Trophoblast cell (in vitro differentiated cells and primary cell): Measurements from ENCODE around the gene LIMK1.
A peak's percentile ranks its signal among the peaks of the same experiment; 100 is the strongest.

Experiments used
- DNase-seq, 2 donors: peaks; one replicate each; pipeline ENCODE4 v3.0.0-alpha.2; 2016
- H2AFZ ChIP-seq: 2 replicates; pipeline ENCODE4 v1.6.1; 2013; ENCODE audit warnings: low read length, moderate library complexity, mild to moderate bottlenecking; ENCODE audit not compliant: insufficient read depth, poor library complexity
- H2AK5ac ChIP-seq: 2 replicates; pipeline ENCODE4 v1.6.1; 2013; ENCODE audit warnings: mild to moderate bottlenecking, low read length
- H2BK120ac ChIP-seq: 2 replicates; pipeline ENCODE4 v1.6.1; 2013; ENCODE audit warnings: low read length, mild to moderate bottlenecking, moderate library complexity; ENCODE audit not compliant: insufficient read depth, poor library complexity
- H2BK12ac ChIP-seq: 2 replicates; pipeline ENCODE4 v1.6.1; 2013; ENCODE audit warnings: mild to moderate bottlenecking, low read length, moderate library complexity
- H2BK5ac ChIP-seq: 2 replicates; pipeline ENCODE4 v1.6.1; 2013; ENCODE audit warnings: low read length, low read depth, moderate library complexity, mild to moderate bottlenecking; ENCODE audit not compliant: poor library complexity
- H3K14ac ChIP-seq: 2 replicates; pipeline ENCODE4 v1.6.1; 2013; ENCODE audit warnings: mild to moderate bottlenecking, low read length
- H3K18ac ChIP-seq: 2 replicates; pipeline ENCODE4 v1.6.1; 2013; ENCODE audit warnings: mild to moderate bottlenecking, low read length
- H3K23ac ChIP-seq: 2 replicates; pipeline ENCODE4 v1.6.1; 2013; ENCODE audit warnings: low read length
- H3K27ac ChIP-seq: 2 replicates; pipeline ENCODE4 v1.5.1; 2013; ENCODE audit warnings: low read depth, mild to moderate bottlenecking, inconsistent platforms, low read length, moderate library complexity
- H3K27me3 ChIP-seq: 2 replicates; pipeline ENCODE4 v1.6.1; 2013; ENCODE audit warnings: inconsistent platforms, mild to moderate bottlenecking, low read length, moderate library complexity; ENCODE audit not compliant: insufficient read depth
- H3K36me3 ChIP-seq, 2 experiments: 1 replicate in 1 of 2; 2 replicates in 1 of 2; pipeline ENCODE4 v1.6.1; 2013; ENCODE audit warnings: low read length in 2 of 2, mild to moderate bottlenecking in 2 of 2, moderate library complexity in 1 of 2; ENCODE audit not compliant: insufficient read depth in 2 of 2, control insufficient read depth in 1 of 2
- H3K4ac ChIP-seq: 2 replicates; pipeline ENCODE4 v1.6.1; 2013; ENCODE audit warnings: low read depth, mild to moderate bottlenecking, low read length, moderate library complexity
- H3K4me1 ChIP-seq, 2 experiments: 1 replicate in 1 of 2; 2 replicates in 1 of 2; pipeline ENCODE4 v1.6.1; 2013; ENCODE audit warnings: low read length in 2 of 2, mild to moderate bottlenecking in 2 of 2, moderate library complexity in 1 of 2; ENCODE audit not compliant: insufficient read depth in 2 of 2, control insufficient read depth in 1 of 2
- H3K4me2 ChIP-seq: 2 replicates; pipeline ENCODE4 v1.6.1; 2013; ENCODE audit warnings: inconsistent platforms, mild to moderate bottlenecking, low read length, moderate library complexity
- H3K4me3 ChIP-seq: 2 replicates; pipeline ENCODE4 v1.5.1; 2013; ENCODE audit warnings: mild to moderate bottlenecking, low read depth, low read length, inconsistent platforms
- H3K79me1 ChIP-seq: one replicate; pipeline ENCODE4 v1.6.1; 2013; ENCODE audit warnings: low read length
- H3K79me2 ChIP-seq: 2 replicates; pipeline ENCODE4 v1.6.1; 2013; ENCODE audit warnings: low read length, mild to moderate bottlenecking; ENCODE audit not compliant: control insufficient read depth, insufficient read depth, poor library complexity
- H3K9ac ChIP-seq: 2 replicates; pipeline ENCODE4 v1.6.1; 2013; ENCODE audit warnings: mild to moderate bottlenecking, low read length
- H3K9me3 ChIP-seq: 2 replicates; pipeline ENCODE4 v1.6.1; 2013; ENCODE audit warnings: low read depth, mild to moderate bottlenecking, control low read depth, inconsistent platforms, low read length; ENCODE audit not compliant: insufficient read depth
- H4K12ac ChIP-seq: 2 replicates; pipeline ENCODE4 v1.6.1; 2013; ENCODE audit warnings: low read depth, mild to moderate bottlenecking, low read length, moderate library complexity
- H4K8ac ChIP-seq: 2 replicates; pipeline ENCODE4 v1.6.1; 2013; ENCODE audit warnings: low read depth, mild to moderate bottlenecking, low read length, moderate library complexity
- H4K91ac ChIP-seq: one replicate; pipeline ENCODE4 v1.6.1; 2013; ENCODE audit warnings: low read depth, mild to moderate bottlenecking, low read length, moderate library complexity
- WGBS: extraction: QIAGEN DNeasy Blood & Tissue Kit; methylation state at CpG from one replicate; pipeline ENCODE4 v1.1.7; 2013; ENCODE audit warnings: missing lambda C conversion rate; ENCODE audit not compliant: insufficient read length, insufficient coverage; ENCODE audit errors: extremely low coverage; 5-methylcytosine and 5-hydroxymethylcytosine counted together

LIMK1 gene

DNA sequence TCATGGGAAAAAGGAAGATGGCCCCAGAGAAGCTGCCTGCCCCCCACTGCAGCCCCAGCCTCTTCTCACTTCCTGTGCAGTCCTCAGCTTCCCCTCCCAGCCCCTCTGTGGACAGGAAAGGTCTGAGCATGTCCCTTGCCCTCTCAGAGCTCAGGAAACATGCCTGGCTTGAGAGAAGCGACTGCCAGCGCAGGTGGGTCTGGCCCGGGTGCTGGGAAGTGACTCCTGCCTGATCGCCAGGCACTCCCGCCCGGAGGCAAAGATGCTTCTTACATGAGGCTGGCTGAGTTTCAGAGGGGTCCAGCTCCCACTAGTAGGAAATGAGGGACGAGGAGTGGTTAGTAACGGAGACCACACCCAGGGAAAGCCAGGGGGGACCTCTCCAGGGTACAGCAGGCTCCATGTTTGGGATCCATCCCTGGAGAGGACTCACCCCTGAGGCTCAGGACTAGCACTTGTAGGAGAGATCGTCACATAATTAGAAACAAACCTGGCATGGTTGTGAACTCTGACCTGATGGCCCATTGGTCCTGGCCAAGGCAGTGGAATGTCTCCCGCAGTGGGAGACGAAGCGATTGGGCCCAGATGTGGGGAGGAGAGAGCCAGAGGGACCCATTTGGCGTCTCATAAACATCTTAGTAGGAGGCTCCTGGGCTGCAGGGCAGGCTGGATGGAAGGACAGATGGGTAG, 43.4 kb upstream of the LIMK1 start:
- Histone ChIP-seq H2BK12ac (no peak overlapping the region), H3K4me3 (no peak overlapping the region), H3K79me2 (no peaks in the 10 kb centered on the region), H2AFZ (no peak overlapping the region), H2BK120ac (no peak overlapping the region), H2AK5ac (no peak overlapping the region), H3K4me2 (no peak overlapping the region), H3K14ac (no peak overlapping the region), H3K18ac (no peak overlapping the region), H3K9me3 (no peaks in the 10 kb centered on the region), H3K27ac (no peak overlapping the region), H4K8ac (no peak overlapping the region), H3K79me1 (no peaks in the 10 kb centered on the region), H3K36me3 (no peaks in the 10 kb centered on the region), H3K4ac (no peak overlapping the region), H3K23ac (no peak overlapping the region), H3K4me1 (peaks cover 0 to 8% of the 10 kb centered on the region in 2 experiments), H3K9ac (no peak overlapping the region), H4K12ac (no peak overlapping the region), H4K91ac (no peak overlapping the region), H2BK5ac (no peak overlapping the region), H3K27me3 (no peaks in the 10 kb centered on the region)
- DNase-seq: peak; percentile 11 to 14
- no CpG with 5 or more reads among the region's 13 CpGs for WGBS

DNA sequence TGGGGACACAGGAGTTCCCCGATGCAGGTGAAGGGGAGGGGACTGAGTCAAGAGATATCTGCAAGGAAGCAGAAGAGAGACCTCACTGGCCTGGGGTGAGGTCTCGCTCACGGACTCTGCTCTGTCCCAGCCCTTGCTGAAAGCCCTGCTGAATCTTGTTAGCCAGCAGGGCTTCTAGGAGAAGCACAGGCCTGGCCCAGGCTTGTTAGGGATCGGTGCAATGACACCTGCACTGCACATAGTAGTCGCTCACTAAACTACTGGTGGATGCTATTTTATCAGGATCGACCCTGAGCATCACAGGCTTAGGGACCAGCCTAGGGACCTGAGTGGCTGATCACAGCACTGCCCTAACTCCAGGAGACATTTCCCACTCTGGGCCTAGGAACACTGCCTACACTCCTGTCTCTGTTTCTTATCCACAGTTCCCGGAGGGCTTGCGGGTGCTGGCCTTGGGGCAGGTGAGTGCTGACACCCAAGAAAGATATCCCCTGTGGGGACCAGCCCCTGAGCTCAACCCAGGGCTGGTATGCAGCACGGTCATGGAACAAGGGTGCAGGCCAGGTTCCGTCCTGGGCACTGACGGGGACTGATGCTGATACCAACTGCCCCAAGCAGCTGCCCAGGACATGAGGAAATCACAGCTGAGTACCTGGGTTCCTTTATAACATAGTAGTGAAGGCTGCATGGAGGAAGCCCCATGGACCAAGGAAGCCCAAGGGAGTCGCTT, 42.6 kb upstream of the LIMK1 start:
- Histone ChIP-seq H4K12ac (no peak overlapping the region), H4K91ac (no peak overlapping the region), H2AK5ac (no peak overlapping the region), H2AFZ (no peak overlapping the region), H3K9me3 (no peaks in the 10 kb centered on the region), H3K4ac (no peak overlapping the region), H3K27ac (no peak overlapping the region), H3K4me1 (peaks cover 0 to 8% of the 10 kb centered on the region in 2 experiments), H3K4me2 (no peak overlapping the region), H4K8ac (no peak overlapping the region), H3K23ac (no peak overlapping the region), H3K36me3 (no peaks in the 10 kb centered on the region), H2BK5ac (no peak overlapping the region), H3K18ac (no peak overlapping the region), H3K4me3 (no peak overlapping the region), H2BK12ac (no peak overlapping the region), H3K79me1 (no peaks in the 10 kb centered on the region), H2BK120ac (no peak overlapping the region), H3K79me2 (no peaks in the 10 kb centered on the region), H3K14ac (no peak overlapping the region), H3K9ac (no peak overlapping the region), H3K27me3 (no peaks in the 10 kb centered on the region)
- WGBS: no CpG with 5 or more reads among the region's 12 CpGs
- DNase-seq: no peak

DNA sequence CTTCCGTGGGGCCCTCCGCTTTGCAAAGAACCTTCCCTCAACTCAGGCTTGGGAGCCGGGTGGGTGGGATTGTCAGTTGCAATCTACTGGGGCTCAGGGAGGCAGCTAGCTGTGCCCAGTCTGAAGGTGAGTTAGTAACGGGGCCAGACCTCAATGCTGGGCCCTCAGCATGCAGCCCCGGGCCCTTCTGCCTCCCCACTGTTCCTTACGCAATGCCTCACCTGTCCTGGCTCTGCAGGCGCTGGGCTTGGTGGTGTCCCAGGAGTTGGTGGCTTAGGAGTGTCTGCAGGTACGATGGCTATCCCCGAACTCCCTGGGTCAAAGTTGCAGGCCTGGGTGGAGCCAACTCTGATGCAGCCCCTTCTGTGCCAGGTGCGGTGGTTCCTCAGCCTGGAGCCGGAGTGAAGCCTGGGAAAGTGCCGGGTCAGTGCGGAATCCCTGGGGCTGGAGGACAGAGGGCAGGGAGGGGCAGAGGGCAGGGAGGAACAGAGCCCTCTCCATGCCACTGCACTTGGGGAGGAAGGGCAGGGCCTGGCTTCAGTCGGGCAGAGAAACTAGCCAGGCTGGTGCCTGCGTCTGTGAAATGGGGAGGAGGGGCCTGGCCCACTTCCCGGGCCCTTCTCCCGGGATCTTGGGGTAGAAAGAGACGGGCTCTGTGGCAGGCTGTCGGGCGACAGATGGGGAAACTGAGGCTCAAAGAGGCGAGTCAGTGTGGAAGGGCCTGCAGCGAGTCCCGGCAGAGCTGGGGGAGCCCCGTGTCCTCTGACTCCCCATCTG, 40.7 kb upstream of the LIMK1 start:
- Histone ChIP-seq H3K4me1 (peaks cover 0 to 8% of the 10 kb centered on the region in 2 experiments), H3K4ac (no peak overlapping the region), H3K4me3 (no peak overlapping the region), H3K9me3 (no peaks in the 10 kb centered on the region), H2AK5ac (no peak overlapping the region), H3K27ac (no peak overlapping the region), H3K79me1 (no peaks in the 10 kb centered on the region), H2AFZ (no peak overlapping the region), H3K23ac (no peak overlapping the region), H4K12ac (peak overlapping the region; percentile 27), H3K18ac (no peak overlapping the region), H3K4me2 (no peak overlapping the region), H3K14ac (no peak overlapping the region), H2BK5ac (no peak overlapping the region), H2BK12ac (no peak overlapping the region), H3K36me3 (no peaks in the 10 kb centered on the region), H2BK120ac (no peak overlapping the region), H3K79me2 (no peaks in the 10 kb centered on the region), H3K27me3 (no peaks in the 10 kb centered on the region), H4K8ac (peak overlapping the region; percentile 12), H3K9ac (no peak overlapping the region), H4K91ac (peak overlapping the region; percentile 13)
- DNase-seq: no peak
- no CpG with 5 or more reads among the region's 24 CpGs for WGBS

DNA sequence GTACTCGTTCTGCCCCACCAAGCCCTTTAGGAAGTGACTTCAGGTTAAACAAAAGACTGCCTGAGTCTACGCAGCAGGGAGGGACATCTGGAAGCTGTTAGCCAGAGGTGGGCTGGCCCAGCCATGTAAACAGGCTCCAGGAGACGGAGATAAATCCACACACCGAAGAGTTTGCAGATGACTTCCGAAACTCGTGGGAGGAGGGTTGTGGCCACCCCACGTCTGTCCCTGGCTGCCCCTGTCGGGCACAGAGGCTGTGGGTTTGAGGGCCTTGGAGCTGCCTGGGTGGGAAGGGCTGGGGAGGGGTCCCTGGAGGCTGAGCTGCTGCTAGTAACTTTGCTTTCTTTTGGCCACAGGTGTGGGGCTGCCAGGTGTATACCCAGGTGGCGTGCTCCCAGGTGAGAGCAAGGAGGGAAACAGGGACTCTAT, 40.1 kb upstream of the LIMK1 start:
- peaks cover 0 to 8% of the 10 kb centered on the region in 2 experiments for H3K4me1 ChIP-seq
- H4K91ac ChIP-seq: no peak overlapping the region
- H2BK5ac ChIP-seq: no peak overlapping the region
- no peaks in the 10 kb centered on the region for H3K36me3 ChIP-seq
- no peaks in the 10 kb centered on the region for H3K79me1 ChIP-seq
- no peak overlapping the region for H3K4me3 ChIP-seq
- no peaks in the 10 kb centered on the region for H3K9me3 ChIP-seq
- peak overlapping the region; percentile 27 for H4K12ac ChIP-seq
- no peaks in the 10 kb centered on the region for H3K27me3 ChIP-seq
- H3K4ac ChIP-seq: no peak overlapping the region
- H3K23ac ChIP-seq: no peak overlapping the region
- no peak overlapping the region for H2AK5ac ChIP-seq
- no CpG with 5 or more reads among the region's 9 CpGs for WGBS
- no peak overlapping the region for H2BK120ac ChIP-seq
- no peak overlapping the region for H3K27ac ChIP-seq
- H2AFZ ChIP-seq: no peak overlapping the region
- H2BK12ac ChIP-seq: no peak overlapping the region
- no peak overlapping the region for H3K14ac ChIP-seq
- DNase-seq: no peak
- H3K9ac ChIP-seq: no peak overlapping the region
- H3K79me2 ChIP-seq: no peaks in the 10 kb centered on the region
- no peak overlapping the region for H3K4me2 ChIP-seq
- no peak overlapping the region for H4K8ac ChIP-seq
- no peak overlapping the region for H3K18ac ChIP-seq
